GM18517 (cell line): Measurements from ENCODE around the gene SETBP1.

Experiments
- ATAC-seq: cut with Tn5 transposase; IDR thresholded peaks from one replicate; pipeline ENCODE4 v1.9.1; 2021; ENCODE audit warnings: mild to moderate bottlenecking, moderate library complexity; ENCODE audit not compliant: unreplicated experiment

SETBP1 gene

DNA sequence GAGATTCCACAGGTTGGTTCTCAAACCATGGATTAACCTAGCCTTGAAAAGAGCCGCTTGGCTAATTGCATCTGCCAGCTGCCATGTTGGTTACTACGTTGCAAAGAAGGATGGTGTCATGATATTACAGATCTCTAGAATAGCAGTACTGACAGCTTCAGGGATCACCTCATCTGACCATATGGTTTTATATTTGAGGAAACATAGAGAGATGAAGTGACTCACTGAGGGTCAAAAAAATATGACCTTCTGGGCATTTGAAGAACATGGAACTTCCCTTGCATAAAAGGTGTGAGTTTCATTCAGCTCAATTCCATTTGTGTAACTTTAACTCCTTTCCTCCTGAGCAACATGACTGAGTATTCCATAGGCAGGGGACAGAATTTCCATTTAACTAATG, 242.3 kb downstream of the SETBP1 start:
- ATAC-seq, result no peak

DNA sequence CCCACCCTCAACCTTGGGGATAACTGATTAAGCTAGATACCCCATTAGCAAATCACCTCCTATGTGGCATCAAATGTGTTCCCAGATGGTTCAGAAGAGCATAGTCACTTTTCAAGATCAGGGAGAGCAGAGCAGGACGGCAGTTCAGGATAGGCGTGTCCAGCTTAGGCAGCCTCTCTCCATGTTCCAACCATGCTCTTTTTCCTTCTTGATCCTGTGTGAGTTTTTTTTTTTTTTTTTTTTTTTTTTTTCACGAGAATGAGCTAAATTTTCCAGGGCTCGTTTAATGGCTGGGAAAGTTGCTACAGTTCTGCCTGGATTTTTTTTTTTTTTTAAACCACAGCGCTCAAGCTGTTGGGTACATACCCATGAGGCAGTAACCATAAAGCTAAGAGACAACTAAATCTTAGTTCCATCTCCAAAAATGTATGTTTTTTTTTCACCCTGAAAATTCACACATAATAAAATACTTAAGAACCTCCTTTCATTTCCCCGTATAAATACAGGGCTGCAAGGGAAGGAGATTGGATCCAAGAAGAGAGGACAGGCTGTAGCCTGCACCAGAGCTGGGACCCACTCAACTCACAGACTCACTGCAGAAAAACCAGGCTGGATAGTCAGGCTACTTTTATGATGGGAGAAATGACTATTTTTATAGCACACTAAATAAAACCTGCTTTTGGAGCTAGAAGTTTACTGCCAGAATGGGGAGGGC, 244.3 kb downstream of the SETBP1 start:
- ATAC-seq, result no peak

DNA sequence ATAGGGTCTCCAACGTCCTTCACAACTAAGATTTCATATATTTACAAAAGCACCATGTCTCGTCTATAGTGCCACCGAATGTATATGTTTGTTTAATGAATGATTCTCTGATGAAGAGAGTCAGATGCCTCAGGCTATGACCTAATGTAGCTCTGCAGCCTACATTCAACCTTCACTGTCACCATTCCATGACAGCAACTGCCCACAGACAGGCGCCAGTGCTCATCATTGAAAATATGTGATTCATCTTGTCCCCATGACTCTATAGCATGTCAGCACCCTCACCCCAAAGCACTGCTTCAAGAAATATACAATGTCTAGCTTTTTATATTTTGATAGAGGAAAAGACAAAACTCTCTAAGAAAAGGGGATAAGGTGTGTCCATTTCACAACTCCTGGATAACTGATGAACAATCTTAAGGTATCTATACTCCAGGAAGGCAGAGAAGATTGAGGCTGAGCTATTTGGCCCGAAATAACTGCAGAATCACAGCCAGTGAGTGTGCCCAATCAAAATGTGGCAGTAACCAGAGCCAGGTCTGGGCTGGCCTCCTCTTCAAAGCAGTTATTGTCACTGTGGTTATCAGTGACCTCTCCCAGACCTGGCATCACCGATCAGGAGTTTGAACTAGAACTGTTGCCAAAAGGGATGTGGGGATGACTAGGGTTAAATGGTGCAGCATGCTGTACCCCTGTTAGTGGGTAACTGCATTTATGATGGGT, 246.6 kb downstream of the SETBP1 start:
- no peak for ATAC-seq

DNA sequence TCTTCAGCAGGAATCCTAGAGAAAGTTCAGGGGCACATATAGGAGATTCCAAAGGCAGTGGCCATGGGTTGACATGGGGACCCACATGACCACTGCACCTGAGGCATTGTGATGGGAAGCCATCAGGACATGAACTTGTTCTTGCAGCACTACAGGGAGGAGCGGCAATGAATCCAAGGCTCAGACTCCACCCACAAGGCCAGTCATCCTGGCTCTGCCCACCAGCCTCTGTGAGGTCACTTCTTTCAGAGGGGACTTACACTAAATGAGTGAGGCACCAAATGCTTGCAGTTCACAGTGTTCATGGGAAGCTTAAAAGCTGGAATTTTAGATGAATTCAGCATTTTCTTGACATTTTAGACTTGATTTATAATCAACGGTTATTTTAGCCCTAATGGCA, 254.2 kb downstream of the SETBP1 start:
- ATAC-seq, result no peak

DNA sequence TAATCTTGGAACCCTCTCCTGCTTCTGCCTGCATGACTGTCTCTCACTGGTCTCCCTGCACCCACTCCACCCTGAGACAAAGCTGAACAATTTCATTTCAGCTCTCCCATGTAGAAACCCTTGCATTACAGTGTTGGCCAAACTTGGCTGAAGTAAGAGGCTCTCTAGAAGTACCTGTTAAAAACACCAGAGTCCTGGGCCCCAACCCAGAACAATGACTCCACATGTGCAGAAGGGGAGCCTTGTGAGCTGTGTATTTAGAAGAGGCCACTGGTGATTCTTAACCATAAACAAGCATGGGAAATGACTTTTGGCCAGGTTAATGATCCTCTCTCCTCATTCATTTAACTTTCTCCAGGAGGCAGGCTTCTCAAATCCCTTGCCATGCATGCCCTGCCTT, 254.8 kb downstream of the SETBP1 start:
- ATAC-seq, result no peak

DNA sequence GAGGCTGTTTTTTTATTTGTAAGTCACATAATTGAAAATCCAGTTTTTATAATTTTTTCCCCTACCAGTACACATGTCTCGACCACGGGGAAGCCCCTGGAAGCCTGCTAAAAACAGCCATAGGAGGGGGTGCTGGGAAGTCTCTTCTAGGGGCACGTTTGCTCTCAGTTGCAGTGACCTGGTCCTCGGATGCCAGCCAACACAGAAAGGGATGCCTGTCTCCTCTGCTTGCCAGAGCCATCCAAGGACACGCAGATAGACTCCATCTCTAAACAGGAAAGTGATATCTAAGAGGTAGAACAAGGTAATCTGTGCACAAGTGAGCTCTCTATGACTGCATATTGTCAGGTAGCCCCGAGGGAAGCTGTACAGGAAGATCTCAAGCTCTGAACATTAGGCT, 255.8 kb downstream of the SETBP1 start:
- ATAC-seq, result no peak

DNA sequence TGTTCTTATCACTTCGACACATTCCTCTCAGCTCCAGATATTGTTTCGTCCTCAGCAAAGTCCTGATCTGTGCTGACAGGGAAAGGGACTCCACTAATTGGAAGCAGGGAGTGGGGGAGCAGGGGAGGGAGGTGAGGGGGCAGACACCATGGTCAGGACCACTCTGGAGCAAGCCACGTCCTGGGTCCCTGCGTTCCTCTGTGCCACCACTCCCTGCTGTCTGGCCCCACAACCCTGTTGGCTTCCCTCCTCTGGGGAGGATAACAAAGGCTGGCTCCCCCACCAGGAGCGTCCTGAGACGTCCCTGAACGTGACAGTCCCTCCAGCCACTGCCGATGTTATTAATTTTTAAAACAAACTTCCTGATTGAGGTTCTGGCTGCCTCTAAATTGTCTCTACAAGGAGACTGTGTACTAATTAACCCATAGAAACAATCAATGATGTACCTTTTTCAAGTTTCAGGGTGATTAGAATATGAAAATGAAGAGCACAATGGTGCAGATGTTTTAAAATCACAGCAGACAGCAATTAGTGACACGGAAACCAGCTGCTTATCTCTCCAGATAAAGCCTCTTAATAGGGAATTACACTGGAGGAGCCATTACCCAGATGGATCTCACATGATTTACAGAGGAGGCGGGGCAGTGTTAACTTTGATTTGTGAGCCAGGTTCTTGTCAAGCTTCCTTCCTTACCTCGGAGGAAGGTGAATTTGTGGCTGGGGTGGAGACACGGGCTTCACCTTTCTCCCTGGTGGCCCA, 257.5 kb downstream of the SETBP1 start:
- no peak for ATAC-seq

DNA sequence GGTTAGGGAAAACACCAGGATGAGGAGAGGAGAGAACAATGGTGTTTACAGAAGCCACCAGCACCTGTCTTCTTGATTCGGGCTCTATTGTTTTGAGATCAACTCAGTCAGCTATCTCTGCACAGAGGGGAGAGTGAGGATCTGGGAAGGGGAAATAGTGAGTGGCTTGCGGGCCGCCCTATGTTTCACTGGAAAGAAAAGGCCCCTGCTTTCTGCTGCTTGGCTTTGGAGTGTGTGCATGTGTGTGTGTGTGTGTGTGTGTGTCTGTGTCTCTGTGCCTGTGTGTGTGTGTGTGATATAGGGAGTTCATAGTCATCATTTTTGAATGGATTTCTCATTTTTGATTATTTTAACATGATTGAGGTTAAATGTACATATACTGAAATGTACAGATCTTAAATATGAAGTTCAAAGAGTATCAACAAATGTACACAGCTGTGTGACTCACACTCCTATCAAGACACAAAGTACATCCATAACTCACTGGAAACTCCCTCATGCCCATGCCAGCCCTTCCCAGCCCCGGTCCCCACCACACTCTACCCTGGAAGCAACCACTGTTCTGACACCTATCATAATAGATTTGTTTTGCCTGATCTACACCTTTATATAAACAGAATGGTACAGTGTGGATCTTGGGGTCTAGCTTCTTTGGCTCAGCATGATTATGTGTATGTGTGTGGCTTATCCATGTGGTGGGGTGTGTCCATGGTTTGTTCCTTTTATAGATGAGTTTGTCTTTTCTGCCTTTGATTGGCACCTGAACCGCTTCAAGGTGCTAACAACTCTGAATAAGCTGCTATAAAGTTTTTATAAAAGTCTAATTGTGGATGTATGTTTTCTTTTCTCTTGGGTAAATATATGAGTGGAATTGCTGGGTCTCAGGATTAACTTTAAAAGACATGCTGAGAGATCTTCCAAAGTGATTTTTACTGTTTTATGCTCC, 258.3 kb downstream of the SETBP1 start:
- ATAC-seq, result no peak

DNA sequence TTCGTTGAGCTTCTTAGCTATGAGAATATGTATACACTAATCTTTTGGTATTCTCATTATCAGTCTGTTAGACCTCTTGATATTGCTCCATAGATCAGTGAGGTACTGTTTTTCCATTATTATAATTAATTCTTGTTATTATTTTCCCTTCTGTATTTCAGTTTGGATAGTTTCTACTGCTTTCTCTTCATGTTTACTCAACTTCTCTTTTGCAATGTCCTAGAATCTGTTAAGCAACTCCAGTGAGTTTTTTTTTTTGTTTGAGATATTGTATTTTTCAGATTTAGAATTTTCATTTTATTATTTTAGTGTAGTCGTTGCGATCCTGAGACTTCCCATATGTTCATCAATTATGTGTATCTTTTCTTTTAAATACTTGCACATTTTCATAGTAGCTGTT, 260.8 kb downstream of the SETBP1 start:
- no peak for ATAC-seq

DNA sequence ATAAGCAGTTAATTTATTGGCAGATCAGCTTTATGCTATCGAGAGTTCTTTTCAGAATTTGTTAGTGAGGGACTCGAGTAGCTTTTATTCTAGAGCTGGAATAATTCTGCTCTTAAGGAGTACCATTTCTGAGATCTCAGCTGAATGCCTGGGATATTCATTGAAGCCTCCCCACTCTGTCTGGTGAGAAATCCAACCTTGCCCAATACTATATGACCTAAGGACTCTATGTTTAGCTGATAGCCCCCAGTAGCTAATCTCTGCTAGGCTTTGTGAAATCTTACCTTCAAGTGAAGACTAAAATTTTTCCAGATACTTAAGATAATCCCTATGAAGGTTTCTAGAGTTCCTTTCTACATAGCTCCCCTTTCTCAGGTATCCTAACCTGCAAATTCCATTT, 261.4 kb downstream of the SETBP1 start:
- no peak for ATAC-seq

DNA sequence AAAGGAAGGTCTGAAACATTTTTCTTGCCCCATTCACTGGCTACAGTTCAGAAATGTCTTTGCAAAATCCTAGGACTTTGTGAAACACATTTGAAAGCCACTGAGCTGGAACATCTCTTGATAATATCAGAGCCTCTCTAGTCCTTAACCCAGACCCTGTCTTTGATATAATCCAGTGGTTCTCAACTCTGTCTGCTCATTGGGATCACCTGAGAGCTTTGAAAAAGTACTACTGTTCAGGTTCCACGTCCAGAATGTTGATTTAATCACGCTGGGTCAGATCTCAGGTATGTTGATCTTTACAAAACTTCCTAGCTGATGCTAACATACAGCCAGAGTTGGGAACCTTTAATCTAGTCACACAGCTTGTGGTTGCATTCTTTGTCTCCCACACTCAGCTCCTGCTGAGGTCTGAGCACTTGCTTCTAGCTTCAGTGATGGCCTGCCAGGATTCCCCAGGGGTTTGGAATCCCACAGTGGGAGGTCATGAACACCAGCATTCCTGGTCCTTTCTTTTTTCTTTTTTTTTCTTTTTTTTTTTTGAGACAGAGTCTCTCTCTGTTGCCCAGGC, 262.7 kb downstream of the SETBP1 start:
- ATAC-seq, result no peak

DNA sequence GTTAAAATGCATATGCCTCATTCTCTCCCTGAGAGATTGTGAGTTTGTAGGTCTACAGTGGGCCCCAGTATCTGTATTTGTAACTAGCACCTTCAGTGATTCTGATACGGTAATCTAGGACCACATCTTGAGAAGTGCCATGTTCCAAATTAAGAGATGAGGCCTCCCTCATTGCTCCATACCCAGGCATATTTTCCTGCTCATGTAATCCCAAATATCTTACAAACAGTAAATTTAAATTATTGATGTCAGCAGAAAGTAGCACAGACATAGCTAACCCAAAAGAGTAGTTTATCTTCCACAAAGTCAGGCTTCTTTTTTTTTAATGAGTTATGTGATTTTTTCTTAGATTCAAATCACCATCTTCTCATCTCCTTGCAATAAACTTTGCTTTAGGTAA, 263.8 kb downstream of the SETBP1 start:
- no peak for ATAC-seq

DNA sequence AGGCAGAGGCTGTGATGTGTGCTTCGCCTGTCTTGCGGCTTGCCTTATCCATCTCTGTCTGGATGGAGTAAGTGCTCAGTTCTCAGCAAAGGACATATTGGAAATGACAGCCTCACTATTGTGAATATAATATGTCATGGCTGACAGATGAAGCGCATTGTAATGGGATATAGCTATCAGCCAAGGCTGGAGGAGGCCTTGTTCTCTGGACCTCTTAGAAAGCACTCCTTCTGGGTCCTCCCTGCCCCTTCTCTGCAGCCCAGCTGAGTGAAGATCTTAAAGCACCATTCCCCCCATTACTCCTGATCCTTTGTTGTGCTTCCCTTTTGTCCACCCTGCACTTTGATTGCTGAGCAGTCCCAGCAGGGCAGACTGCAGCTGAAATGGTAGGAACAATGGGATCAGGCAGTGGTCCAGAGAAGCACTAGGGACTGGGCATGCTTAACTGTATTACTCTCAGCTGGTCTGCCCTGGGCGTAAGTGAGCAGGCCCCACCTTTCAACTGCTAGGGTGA, 265.3 kb downstream of the SETBP1 start:
- ATAC-seq, result no peak

DNA sequence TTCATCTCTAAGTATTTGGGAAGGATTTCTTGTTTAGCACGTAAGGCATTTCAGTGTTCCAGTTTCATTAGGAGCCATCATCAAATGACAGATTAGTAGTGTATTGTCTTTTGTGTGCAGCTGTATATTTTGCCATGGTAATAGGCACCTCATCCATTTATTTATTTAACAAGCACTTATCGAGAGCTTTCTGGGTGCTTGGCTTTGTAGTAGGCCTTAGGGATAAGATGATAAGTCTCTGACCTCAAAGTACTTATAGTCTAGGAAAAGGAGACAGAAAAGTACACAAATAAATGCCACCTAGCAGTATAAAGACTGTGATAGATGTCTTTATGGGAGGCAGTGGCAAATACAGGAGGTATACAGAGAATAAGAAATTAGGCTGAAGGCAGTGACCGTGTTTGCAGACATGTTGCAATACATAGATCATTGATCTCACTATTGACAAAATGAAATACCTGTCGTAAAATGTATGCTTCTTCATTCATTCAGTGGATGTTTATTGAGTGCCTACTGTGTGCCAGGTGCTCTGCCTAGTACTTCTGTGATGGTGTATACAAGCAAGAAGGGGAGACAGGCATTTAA, 265.9 kb downstream of the SETBP1 start:
- no peak for ATAC-seq

DNA sequence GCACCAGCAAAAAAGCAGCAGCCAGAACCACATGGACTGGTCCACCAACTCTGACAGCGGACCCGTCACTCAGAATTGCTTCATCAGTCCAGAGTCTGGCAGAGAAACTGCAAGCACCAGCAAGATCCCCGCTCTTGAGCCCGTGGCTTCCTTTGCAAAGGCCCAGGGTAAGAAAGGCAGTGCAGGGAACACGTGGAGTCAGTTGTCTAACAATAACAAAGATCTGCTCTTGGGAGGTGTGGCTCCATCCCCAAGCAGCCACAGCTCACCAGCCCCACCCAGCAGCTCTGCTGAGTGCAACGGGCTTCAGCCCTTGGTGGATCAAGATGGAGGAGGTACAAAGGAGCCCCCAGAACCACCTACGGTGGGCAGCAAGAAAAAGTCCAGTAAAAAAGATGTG, 269.3 kb downstream of the SETBP1 start:
- ATAC-seq, result no peak

DNA sequence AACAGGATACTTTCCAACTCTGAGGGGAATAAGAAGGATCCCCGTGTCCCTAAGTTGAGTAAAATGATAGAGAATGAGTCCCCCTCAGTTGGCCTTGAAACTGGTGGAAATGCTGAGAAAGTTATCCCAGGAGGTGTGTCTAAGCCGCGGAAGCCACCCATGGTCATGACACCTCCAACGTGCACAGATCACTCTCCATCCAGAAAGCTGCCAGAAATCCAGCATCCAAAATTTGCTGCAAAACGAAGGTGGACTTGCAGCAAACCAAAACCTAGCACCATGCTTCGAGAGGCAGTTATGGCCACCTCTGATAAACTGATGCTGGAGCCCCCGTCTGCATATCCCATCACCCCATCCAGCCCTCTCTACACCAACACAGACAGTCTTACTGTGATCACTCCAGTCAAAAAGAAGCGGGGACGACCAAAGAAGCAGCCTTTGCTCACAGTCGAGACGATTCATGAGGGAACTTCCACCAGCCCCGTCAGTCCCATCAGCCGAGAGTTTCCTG, 270.1 kb downstream of the SETBP1 start:
- ATAC-seq, result no peak

DNA sequence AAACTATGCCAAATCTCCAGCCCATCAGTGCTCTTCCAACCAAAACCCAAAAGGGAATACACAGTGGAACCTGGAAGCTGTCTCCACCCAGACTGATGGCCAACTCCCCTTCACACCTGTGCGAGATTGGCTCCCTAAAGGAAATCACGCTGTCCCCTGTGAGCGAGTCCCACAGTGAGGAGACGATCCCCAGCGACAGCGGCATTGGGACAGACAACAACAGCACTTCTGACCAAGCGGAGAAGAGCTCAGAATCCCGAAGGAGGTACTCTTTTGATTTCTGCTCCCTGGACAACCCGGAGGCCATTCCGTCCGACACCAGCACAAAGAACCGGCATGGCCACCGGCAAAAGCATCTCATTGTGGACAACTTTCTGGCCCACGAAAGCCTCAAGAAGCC, 271.1 kb downstream of the SETBP1 start:
- ATAC-seq, result no peak

DNA sequence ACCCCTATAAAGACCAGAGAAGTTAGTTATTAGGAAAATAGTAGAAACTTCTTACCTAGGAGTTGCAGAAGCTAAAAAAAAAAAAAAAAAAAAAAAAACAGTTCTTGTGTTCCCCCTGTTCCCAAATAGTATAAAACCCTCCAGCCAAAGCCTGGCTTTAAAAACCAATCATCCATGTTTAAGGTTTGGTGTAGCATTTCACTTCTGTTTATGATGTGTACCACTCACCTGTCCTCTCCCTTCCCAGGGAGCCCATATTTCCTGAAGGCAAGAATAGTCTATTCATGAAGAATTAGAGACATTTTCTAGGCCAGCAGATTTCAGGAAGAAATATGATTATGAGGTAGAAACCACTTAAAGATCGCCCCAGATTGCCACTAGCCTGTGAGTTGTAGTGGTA, 273.6 kb downstream of the SETBP1 start:
- ATAC-seq, result no peak

DNA sequence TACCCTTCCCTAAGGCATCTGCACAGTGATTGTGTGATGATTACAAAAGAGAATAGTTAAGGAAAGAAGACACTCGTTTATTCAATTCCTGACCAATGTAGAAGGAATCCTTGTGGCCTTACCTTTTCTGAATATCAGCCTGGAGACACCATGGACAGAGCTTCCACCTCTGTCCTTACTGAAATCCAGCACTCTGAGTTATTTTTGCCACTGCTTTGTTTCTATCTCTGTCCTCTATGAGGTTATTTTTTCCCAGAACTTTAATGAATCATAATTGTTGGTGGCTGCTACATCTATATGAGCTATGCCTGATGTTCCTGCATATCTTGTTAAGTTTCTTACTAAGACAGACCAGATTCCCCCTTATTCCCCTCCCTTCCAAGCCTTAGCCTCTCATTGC, 275.1 kb downstream of the SETBP1 start:
- no peak for ATAC-seq

DNA sequence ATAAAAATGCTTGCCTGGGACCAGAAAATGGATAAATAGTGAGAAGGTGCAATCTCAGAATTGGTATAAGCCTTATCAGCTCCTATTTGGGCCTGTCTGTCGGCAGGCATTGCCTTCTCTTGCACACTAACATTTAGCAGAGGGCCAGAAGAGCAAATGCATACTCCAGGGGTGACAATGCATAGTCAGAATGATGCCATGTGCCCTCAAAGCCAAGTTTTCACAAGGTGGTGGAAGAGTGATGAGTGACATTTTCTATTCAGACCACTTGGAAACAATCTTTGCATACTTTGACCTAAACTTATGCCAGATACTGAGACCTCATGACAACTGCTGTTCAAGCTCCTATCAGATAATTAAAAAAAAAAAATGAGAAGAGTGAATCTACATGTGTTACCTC, 276.3 kb downstream of the SETBP1 start:
- no peak for ATAC-seq
